ENCODE data around the gene BCL7B. TPM values are rescaled to one million over a fixed set of nuclear protein-coding genes. Genes with fewer than 3 reads are reported as not detected.

Gene BCL7B
- total RNA-seq, 6 experiments from 2014 or later, result 19.3 to 45.6 (median 21.3) TPM

DNA sequence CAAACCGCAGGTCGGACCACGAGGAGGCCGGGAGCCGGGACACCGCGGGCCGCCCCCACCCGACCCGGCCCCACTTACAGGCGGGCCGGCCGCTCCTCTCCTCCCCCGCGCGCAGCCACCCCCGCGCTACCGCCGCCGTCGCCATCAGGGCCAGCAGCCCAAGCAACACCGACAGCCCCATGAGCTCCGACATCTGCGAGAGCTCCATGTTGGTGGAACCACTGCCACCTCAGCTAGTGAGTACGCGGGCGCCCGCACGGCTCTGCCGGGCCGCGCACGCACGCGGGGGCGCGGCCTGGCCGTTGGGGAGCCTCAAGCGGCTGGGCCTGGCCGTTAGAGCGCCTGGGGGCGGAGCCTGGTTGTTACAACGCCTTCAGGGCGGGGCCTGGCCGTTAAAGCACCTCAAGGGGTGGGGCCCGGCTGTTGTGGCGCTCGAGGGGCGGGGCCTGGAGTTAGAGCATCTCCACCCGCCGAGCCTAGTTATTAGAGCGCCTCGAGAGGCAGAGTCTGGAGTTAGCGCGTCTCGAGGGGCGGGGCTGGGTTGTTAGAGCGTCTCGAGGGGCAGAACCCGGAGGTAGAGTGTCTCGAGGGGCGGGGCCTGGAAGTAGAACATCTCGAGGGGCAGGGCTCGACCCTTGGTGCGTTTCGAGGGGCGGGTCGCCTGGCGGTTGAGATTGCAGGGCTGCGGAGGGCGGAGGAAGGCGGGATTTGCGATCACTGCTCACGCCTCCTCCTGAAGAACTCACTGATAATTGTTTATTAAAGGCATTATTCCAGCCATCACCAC, 21.0 kb upstream of the BCL7B start, which contains the start of gene TBL2:
Gene TBL2, minus strand, starts transcription at position 238 of the 787 bp plus-strand sequence. Its CDS starts 30 bp downstream, at position 208.
- H3K9me3 ChIP-seq, result no peaks in the 10 kb centered on the region
- TF ChIP-seq POLR2A (IDR thresholded peaks at IDR 0.05), result peak; percentile 88
- TF ChIP-seq, protein P1, sequence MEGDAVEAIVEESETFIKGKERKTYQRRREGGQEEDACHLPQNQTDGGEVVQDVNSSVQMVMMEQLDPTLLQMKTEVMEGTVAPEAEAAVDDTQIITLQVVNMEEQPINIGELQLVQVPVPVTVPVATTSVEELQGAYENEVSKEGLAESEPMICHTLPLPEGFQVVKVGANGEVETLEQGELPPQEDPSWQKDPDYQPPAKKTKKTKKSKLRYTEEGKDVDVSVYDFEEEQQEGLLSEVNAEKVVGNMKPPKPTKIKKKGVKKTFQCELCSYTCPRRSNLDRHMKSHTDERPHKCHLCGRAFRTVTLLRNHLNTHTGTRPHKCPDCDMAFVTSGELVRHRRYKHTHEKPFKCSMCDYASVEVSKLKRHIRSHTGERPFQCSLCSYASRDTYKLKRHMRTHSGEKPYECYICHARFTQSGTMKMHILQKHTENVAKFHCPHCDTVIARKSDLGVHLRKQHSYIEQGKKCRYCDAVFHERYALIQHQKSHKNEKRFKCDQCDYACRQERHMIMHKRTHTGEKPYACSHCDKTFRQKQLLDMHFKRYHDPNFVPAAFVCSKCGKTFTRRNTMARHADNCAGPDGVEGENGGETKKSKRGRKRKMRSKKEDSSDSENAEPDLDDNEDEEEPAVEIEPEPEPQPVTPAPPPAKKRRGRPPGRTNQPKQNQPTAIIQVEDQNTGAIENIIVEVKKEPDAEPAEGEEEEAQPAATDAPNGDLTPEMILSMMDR (IDR thresholded peaks at IDR 0.05), result peak in 3 of 4 donors; percentile 15 to 29 (median 22)
- H3K4me1 ChIP-seq, result peaks cover 0 to 9% (median 2%) of the 10 kb centered on the region in 4 donors
- ATAC-seq (peak; percentile 94 to 99 (median 96)), DNase-seq (peak; percentile 99)
- WGBS (ENCODE audit: insufficient coverage, low coverage, low lambda C conversion rate, missing lambda C conversion rate), result 1% methylated on average over 43 of the region's 75 CpGs
- H3K27me3 ChIP-seq, result no peaks in the 10 kb centered on the region
- intact Hi-C loops (cut with DNase I), result no loop called here
- peaks cover 0 to 14% (median 7%) of the 10 kb centered on the region in 4 donors for H3K36me3 ChIP-seq
- H3K4me3 ChIP-seq, result peak within 1 kb of the TSS; percentile 85 to 98 (median 93)
- peak within 1 kb of the TSS; percentile 57 to 89 (median 66) for H3K27ac ChIP-seq

DNA sequence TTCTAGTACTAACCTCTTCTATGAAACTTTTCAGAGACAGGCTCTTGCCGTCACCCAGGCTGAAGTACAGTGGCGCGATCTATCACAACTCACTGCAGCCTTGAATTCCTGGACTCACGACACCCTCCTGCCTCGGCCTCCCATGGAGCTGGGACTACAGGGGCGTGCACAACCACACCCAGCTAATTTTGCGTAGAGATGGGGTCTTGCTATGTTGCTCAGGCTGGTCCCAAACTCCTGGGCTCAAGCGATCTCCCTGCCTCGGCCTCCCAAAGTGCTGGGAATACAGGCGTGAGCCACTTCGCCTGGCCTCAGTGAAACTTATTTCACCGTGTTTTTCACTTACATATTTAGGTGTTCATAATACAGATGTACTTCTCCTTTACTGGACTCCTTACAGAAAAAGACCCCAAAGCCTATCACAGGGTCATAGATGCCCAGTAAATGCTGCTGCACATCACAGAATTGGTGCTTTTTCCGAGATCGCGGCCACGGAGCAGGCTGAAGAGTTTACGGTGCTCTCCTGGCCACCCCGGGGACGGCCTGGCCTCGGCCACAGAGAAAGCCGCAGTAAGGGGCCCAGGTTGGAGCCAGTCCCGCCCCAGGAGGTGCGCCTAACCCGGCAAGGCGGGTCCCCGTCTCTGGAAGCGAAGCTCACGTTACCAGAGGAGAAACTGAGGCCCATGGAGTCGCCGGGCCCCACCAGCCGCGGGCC, 20.3 kb upstream of the BCL7B start:
- peaks cover 0 to 22% (median 14%) of the 10 kb centered on the region in 4 donors for H3K36me3 ChIP-seq
- WGBS (ENCODE audit: insufficient coverage, low coverage, low lambda C conversion rate, missing lambda C conversion rate), result 15% methylated on average over 14 of the region's 32 CpGs
- H3K27me3 ChIP-seq, result no peaks in the 10 kb centered on the region
- peak overlapping the region; percentile 56 to 89 (median 66) for H3K27ac ChIP-seq
- peaks cover 0 to 9% (median 2%) of the 10 kb centered on the region in 4 donors for H3K4me1 ChIP-seq
- ATAC-seq (peak; percentile 1 to 21 (median 4)), DNase-seq (peak in 2 of 3 donors; percentile 24 to 47)
- H3K9me3 ChIP-seq, result no peaks in the 10 kb centered on the region
- intact Hi-C loops (cut with DNase I), result no loop called here
- TF ChIP-seq POLR2A (IDR thresholded peaks at IDR 0.05), result no peak
- TF ChIP-seq, protein P1 (IDR thresholded peaks at IDR 0.05), result no peak
- peak overlapping the region; percentile 85 to 98 (median 93) for H3K4me3 ChIP-seq

DNA sequence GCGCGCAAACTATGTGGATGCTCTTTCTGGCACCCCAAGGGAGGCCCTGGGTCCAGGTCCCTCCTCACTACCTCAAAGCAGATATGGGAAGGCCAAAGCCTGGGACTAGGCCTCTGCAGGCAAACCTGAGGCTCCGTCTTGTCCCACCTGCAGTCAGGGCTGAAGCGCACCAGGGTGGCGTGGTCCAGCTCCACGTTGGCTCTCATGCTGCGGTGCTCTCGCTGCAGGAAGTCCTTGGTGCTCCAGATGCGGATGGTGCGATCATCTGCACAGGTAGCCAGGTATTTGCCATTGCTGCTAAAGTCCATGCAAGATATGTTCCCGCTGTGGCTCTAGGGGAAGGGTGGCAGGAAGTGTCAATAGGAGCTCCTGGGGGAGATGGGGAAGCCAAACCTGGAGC, 16.3 kb upstream of the BCL7B start:
- WGBS (ENCODE audit: insufficient coverage, low coverage, low lambda C conversion rate, missing lambda C conversion rate), result no CpG with 5 or more reads among the region's 11 CpGs
- no peak overlapping the region for H3K4me3 ChIP-seq
- H3K4me1 ChIP-seq, result peaks cover 0 to 9% (median 2%) of the 10 kb centered on the region in 4 donors
- intact Hi-C loops (cut with DNase I), result no loop called here
- no peaks in the 10 kb centered on the region for H3K9me3 ChIP-seq
- no peak for ATAC-seq
- TF ChIP-seq POLR2A (IDR thresholded peaks at IDR 0.05), result no peak
- TF ChIP-seq, protein P1 (IDR thresholded peaks at IDR 0.05), result no peak
- no peak overlapping the region for H3K27ac ChIP-seq
- peaks cover 0 to 50% (median 36%) of the 10 kb centered on the region in 4 donors for H3K36me3 ChIP-seq
- H3K27me3 ChIP-seq, result no peaks in the 10 kb centered on the region
- peak in 1 of 3 donors; percentile 20 for DNase-seq

DNA sequence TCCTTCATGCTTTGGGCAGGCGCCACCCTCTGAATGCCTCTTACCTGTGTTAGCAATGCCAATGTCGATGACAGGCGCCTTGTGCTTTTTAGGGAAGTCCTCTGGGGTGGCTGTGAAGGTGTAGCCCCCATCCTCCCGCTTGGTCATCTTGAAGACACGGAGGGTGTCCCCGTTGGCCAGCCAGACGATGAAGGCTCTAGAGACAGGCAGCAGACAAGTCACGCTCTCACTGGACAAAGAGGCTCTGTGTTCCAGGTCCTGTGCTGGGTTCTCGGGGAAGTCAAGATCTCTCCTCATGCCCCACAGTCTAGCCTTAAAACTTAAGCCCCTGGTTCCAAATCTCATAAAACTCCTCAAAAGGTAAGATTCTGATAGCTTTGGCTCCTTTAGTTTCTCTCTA, 15.8 kb upstream of the BCL7B start:
- DNase-seq (peak in 1 of 3 donors; percentile 36), ATAC-seq (no peak)
- Histone ChIP-seq H3K9me3 (no peaks in the 10 kb centered on the region), H3K4me1 (peaks cover 0 to 9% (median 2%) of the 10 kb centered on the region in 4 donors), H3K4me3 (no peak overlapping the region), H3K27me3 (no peaks in the 10 kb centered on the region), H3K36me3 (peaks cover 0 to 50% (median 36%) of the 10 kb centered on the region in 4 donors), H3K27ac (no peak overlapping the region)
- intact Hi-C loops (cut with DNase I), result no loop called here
- WGBS (ENCODE audit: insufficient coverage, low coverage, low lambda C conversion rate, missing lambda C conversion rate), result 100% methylated on average over 1 of the region's 9 CpGs
- TF ChIP-seq, protein P1 (IDR thresholded peaks at IDR 0.05), result no peak
- no peak for TF ChIP-seq POLR2A (IDR thresholded peaks at IDR 0.05)
